ENCODE data around the gene SCARF2.
"Not testable (repeated sequence)": the region's sequence is repeated elsewhere in the genome, so short reads cannot be mapped to it uniquely, and the experiment has no call there.

The SCARF2 gene

GRCh38 chr22:20459862-20460261 lies 22.2 kb upstream of the SCARF2 start:
- no peak for DNase-seq (ENCODE audit: low read depth)

- DNase-seq (ENCODE audit: low read depth) = no peak
Observed at GRCh38 chr22:20459152-20459542, 21.5 kb upstream of the SCARF2 start.

- no peak for DNase-seq (ENCODE audit: low read depth)
Observed at GRCh38 chr22:20458530-20459151, 21.0 kb upstream of the SCARF2 start.

GRCh38 chr22:20457506-20458240 lies 20.0 kb upstream of the SCARF2 start:
- DNase-seq (ENCODE audit: low read depth) = no peak

GRCh38 chr22:20456722-20457076 lies 19.1 kb upstream of the SCARF2 start:
- no peak for DNase-seq (ENCODE audit: low read depth)

- peak; percentile 52 for DNase-seq (ENCODE audit: low read depth)
Observed at GRCh38 chr22:20456064-20456721, 18.6 kb upstream of the SCARF2 start.

- DNase-seq (ENCODE audit: low read depth) = no peak
Observed at GRCh38 chr22:20455709-20456063, 18.1 kb upstream of the SCARF2 start.

GRCh38 chr22:20453222-20453621 lies 15.6 kb upstream of the SCARF2 start:
- DNase-seq (ENCODE audit: low read depth) = no peak

GRCh38 chr22:20451920-20452319 lies 14.3 kb upstream of the SCARF2 start:
- no peak for DNase-seq (ENCODE audit: low read depth)

- DNase-seq (ENCODE audit: low read depth) = not testable (repeated sequence)
Observed at GRCh38 chr22:20451129-20451778, 13.6 kb upstream of the SCARF2 start.

- no peak for DNase-seq (ENCODE audit: low read depth)
Observed at GRCh38 chr22:20450551-20450906, 12.9 kb upstream of the SCARF2 start.

GRCh38 chr22:20449819-20450550 lies 12.4 kb upstream of the SCARF2 start:
- DNase-seq (ENCODE audit: low read depth) = no peak

- DNase-seq (ENCODE audit: low read depth) = no peak
Observed at GRCh38 chr22:20448630-20449029, 11.0 kb upstream of the SCARF2 start.

GRCh38 chr22:20446383-20446970 lies 8.9 kb upstream of the SCARF2 start:
- no peak for DNase-seq (ENCODE audit: low read depth)

- DNase-seq (ENCODE audit: low read depth) = no peak
Observed at GRCh38 chr22:20444325-20444724, 6.7 kb upstream of the SCARF2 start.

GRCh38 chr22:20442485-20443284 lies 5.1 kb upstream of the SCARF2 start:
- DNase-seq (ENCODE audit: low read depth) = no peak

GRCh38 chr22:20441631-20442484 lies 4.2 kb upstream of the SCARF2 start:
- DNase-seq (ENCODE audit: low read depth) = no peak

- DNase-seq (ENCODE audit: low read depth) = no peak
Observed at GRCh38 chr22:20440637-20441591, 3.3 kb upstream of the SCARF2 start.

All from activated T-helper 9 cell treated with anti-CD3 and anti-CD28 coated beads, Interleukin-2, amount 50 U/mL, for 16 hours (primary cell).